Breast epithelium (tissue), 3 donors: ENCODE data around the gene STRN4.

Experiments
- POLR2A ChIP-seq: fragments of 450-650 bp; IDR thresholded peaks from one replicate; pipeline ENCODE4 v1.6.1; 2016; ENCODE audit warnings: antibody characterized with exemption, mild to moderate bottlenecking, moderate library complexity
- POLR2AphosphoS5 ChIP-seq, 3 donors: sonication (generic); formaldehyde crosslinking; IDR thresholded peaks; one replicate each; pipeline ENCODE4 v1.6.1; 2017; ENCODE audit warnings: antibody characterized with exemption in 3 of 3
- TF ChIP-seq, protein P1 (sequence below), 3 donors: fragments of 450-650 bp; IDR thresholded peaks; one replicate each; pipeline ENCODE4 v1.5.1; 2016 to 2017; ENCODE audit warnings: antibody characterized with exemption in 3 of 3, mild to moderate bottlenecking in 3 of 3, moderate library complexity in 3 of 3

- TF ChIP-seq POLR2A (no peak), POLR2AphosphoS5 (IDR thresholded peaks at IDR 0.05) (no peak)
- TF ChIP-seq, protein P1, sequence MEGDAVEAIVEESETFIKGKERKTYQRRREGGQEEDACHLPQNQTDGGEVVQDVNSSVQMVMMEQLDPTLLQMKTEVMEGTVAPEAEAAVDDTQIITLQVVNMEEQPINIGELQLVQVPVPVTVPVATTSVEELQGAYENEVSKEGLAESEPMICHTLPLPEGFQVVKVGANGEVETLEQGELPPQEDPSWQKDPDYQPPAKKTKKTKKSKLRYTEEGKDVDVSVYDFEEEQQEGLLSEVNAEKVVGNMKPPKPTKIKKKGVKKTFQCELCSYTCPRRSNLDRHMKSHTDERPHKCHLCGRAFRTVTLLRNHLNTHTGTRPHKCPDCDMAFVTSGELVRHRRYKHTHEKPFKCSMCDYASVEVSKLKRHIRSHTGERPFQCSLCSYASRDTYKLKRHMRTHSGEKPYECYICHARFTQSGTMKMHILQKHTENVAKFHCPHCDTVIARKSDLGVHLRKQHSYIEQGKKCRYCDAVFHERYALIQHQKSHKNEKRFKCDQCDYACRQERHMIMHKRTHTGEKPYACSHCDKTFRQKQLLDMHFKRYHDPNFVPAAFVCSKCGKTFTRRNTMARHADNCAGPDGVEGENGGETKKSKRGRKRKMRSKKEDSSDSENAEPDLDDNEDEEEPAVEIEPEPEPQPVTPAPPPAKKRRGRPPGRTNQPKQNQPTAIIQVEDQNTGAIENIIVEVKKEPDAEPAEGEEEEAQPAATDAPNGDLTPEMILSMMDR (IDR thresholded peaks at IDR 0.05), result peak; percentile 39 to 59 (median 58)
Observed at GRCh38 chr19:46748325-46749109, 2.3 kb upstream of the STRN4 start.
